ENCODE data around the gene SINHCAF. TPM values are rescaled to one million over a fixed set of nuclear protein-coding genes. Genes with fewer than 3 reads are reported as not detected.
"Not testable (repeated sequence)": the region's sequence is repeated elsewhere in the genome, so short reads cannot be mapped to it uniquely, and the experiment has no call there.

Gene SINHCAF
- total RNA-seq, 2 donors from 2014 or later: 13.5 to 26.0 TPM

DNA sequence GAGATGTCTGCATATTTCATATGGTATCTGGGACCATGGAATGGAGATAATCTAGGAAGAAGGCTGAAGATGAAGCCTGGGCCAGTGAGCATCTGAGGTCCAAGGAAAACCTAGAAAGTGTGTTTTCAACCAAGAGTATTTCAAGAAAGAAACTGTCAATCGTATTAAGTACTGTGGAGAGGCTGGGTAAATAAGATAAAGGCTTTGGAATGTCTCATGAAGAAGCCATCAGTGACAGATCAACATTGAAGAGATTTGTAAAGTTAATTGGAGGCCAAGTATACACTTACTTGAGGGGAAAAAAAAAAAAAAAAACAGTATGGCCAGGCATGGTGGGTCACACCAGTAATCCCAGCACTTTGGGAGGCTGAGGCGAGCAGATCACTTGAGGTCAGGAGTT is 48.9 kb downstream of the SINHCAF start:
- DNase-seq (no peak), ATAC-seq (no peak)
- intact Hi-C loops (cut with DNase I): no loop called here

- ATAC-seq (no peak), DNase-seq (no peak)
- intact Hi-C loops (cut with DNase I): no loop called here
Measured at GRCh38 chr12:31275491-31275890, 50.5 kb downstream of the SINHCAF start.

DNA sequence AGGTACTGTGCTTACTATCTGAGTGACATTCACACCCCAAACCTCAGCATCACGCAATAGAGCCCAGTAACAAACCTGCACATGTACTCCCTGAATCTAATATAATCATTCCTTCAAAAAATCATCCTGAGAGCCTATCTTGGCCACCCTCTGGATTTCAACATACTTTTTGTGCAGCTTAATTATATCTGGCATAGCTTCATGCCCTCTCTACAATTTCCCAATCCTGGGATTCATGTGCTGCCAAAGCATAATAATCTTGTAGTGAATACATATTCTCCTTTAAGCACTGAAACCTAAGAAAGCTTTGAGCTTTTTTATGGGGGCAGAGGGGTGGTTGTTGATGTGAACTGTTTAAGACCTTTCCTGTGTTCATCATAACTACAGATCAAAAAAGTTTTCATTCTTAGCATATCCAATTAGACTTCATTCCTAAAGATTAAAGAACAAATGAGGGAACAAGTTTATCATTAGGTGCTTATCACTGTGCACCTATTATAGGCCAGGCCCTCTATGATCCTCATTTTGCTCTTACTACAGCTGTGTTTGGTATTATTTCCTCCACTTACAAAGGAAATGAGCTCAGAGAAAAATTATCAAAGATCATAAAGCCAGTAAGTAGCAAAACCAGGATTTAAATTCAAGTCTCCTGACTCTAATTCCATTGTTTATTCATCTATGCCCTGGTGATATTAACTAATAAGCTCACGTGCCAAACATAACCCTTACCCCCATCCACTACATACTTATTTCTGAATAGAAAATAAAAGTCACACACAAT is 51.2 kb downstream of the SINHCAF start:
- intact Hi-C loops (cut with DNase I): loop anchor here in 1 of 2 donors (5.0 kb wide), 1 partner anchor 427 kb away; no protein-coding TSS in a partner anchor
- ATAC-seq (peak in 1 of 2 donors; percentile 58), DNase-seq (no peak)

DNA sequence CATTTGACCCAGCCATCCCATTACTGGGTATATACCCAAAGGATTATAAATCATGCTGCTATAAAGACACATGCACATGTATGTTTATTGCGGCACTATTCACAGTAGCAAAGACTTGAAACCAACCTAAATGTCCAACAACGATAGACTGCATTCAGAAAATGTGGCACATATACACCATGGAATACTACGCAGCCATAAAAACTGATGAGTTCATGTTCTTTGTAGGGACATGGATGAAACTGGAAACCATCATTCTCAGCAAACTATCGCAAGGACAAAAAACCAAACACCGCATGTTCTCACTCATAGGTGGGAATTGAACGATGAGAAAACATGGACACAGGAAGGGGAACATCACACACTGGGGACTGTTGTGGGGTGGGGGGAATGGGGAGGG is 52.2 kb downstream of the SINHCAF start:
- ATAC-seq, DNase-seq: not testable (repeated sequence)
- intact Hi-C loops (cut with DNase I): loop anchor here in 1 of 2 donors (5.0 kb wide), 1 partner anchor 426 kb away; no protein-coding TSS in a partner anchor

GRCh38 chr12:31272607-31273225 is 53.2 kb downstream of the SINHCAF start:
- DNase-seq: no peak
- intact Hi-C loops (cut with DNase I): loop anchor here in 1 of 2 donors (5.0 kb wide), 1 partner anchor 425 kb away; no protein-coding TSS in a partner anchor
- ATAC-seq: no peak

GRCh38 chr12:31267966-31268365 is 58.0 kb downstream of the SINHCAF start:
- intact Hi-C loops (cut with DNase I): loop anchor here in 1 of 2 donors (10.0 kb wide), 1 partner anchor 423 kb away; no protein-coding TSS in a partner anchor
- no peak for ATAC-seq
- DNase-seq: no peak

- intact Hi-C loops (cut with DNase I): loop anchor here in 1 of 2 donors (10.0 kb wide), 1 partner anchor 421 kb away; no protein-coding TSS in a partner anchor
- DNase-seq (no peak), ATAC-seq (no peak)
Measured at GRCh38 chr12:31265722-31266121, 60.2 kb downstream of the SINHCAF start.

GRCh38 chr12:31263661-31264060 is 62.3 kb downstream of the SINHCAF start:
- DNase-seq: no peak
- ATAC-seq: no peak
- intact Hi-C loops (cut with DNase I): loop anchor here in 1 of 2 donors (10.0 kb wide), 1 partner anchor 419 kb away; no protein-coding TSS in a partner anchor

GRCh38 chr12:31261744-31262143 is 64.2 kb downstream of the SINHCAF start:
- ATAC-seq (no peak), DNase-seq (no peak)
- intact Hi-C loops (cut with DNase I): loop anchor here in 1 of 2 donors (10.0 kb wide), 1 partner anchor 417 kb away; no protein-coding TSS in a partner anchor

- intact Hi-C loops (cut with DNase I): loop anchor here in 1 of 2 donors (10.0 kb wide), 1 partner anchor 416 kb away; no protein-coding TSS in a partner anchor
- no peak for DNase-seq
- no peak for ATAC-seq
Measured at GRCh38 chr12:31260840-31261239, 65.1 kb downstream of the SINHCAF start.

- DNase-seq (no peak), ATAC-seq (no peak)
- intact Hi-C loops (cut with DNase I): no loop called here
Measured at GRCh38 chr12:31259136-31259886, 66.6 kb downstream of the SINHCAF start.

DNA sequence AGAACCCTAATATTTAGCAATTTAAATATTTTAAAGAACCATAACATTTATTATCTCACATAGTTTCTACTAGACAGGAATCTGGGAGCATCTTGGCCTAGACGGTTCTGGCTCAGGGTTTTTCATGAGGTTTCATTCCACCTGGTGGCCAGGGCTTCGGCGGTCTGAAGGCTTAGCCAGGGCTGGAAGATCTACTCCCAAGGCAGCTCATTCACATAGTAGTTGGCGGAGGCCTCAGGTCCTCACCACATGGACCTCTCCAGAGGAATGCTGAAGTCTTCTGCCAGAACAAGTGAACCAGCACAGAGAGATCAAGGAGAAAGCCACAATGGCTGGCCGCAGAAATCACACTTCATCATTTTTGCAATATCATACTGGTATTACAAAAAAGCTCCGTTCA is 68.2 kb downstream of the SINHCAF start:
- intact Hi-C loops (cut with DNase I): no loop called here
- DNase-seq (no peak), ATAC-seq (no peak)

DNA sequence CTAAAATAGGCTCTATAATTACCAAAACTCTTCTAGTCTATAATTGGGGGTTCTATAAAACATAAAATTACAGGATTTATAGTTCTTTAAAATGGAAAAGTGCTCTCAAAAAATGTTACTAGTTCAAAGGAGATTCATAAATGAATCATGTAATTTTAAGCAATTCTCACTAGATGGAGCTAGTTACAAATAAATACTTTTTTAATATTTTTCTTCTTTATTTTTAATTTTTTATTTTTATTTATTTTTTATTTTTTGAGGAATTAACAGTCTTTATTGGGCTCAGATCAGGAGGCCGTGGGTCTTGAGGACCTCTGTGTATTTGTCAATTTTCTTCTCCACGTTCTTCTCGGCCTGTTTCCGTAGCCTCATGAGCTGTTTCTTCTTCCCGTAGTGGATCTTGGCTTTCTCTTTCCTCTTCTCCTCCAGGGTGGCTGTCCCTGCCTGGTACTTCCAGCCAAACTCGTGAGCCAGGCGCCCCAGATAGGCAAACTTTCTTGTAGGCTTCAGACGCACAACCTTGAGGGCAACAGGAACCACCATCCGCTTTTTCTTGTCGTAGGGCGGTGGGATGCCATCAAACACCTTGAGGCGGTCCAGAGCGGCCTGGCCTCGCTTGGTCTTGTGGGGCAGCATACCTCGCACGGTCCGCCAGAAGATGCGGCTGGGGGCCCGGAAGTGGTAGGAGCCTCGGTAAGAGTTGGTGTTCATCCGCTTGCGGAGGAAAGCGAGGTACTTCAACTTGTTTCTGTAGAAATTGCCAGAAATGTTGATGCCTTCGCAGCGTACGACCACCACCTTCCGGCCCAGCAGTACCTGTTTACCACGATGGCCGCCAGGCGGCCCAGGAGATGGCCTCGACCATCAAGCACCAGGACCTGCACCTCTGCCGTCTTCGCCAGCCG is 74.0 kb downstream of the SINHCAF start:
- ATAC-seq; DNase-seq; intact Hi-C loops (cut with DNase I): not testable (repeated sequence)

- ATAC-seq (no peak), DNase-seq (no peak)
- intact Hi-C loops (cut with DNase I): no loop called here
Measured at GRCh38 chr12:31250179-31250578, 75.8 kb downstream of the SINHCAF start.

- DNase-seq (no peak), ATAC-seq (no peak)
- intact Hi-C loops (cut with DNase I): no loop called here
Measured at GRCh38 chr12:31249356-31249755, 76.6 kb downstream of the SINHCAF start.

DNA sequence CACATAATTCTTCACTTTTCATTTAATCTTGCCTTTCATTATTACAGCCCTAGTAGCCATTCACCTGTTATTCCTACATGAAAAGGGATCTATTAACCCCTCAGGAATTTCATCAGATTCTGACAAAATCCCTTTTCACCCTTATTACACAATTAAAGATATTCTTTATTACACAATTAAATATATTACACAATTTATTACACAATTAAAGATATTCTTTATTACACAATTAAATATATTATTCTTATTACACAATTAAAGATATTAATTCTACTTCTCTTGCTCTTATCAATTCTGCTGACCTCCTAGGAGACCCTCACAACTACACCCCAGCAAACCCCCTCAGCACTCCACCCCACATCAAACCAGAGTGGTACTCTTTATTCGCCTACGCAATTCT is 77.1 kb downstream of the SINHCAF start:
- intact Hi-C loops (cut with DNase I): no loop called here
- no peak for ATAC-seq
- DNase-seq: no peak

GRCh38 chr12:31248337-31248736 is 77.6 kb downstream of the SINHCAF start:
- DNase-seq: no peak
- intact Hi-C loops (cut with DNase I): no loop called here
- no peak for ATAC-seq

GRCh38 chr12:31246470-31246850 is 79.5 kb downstream of the SINHCAF start:
- DNase-seq (no peak), ATAC-seq (no peak)
- intact Hi-C loops (cut with DNase I): no loop called here
